Tibial nerve (tissue), 4 donors: ENCODE measurements around the gene MOV10L1. TPM values are rescaled to one million over a fixed set of nuclear protein-coding genes. Genes with fewer than 3 reads are reported as not detected.

Experiments
- DNase-seq, 2 donors: peaks; one replicate each; pipeline ENCODE4 v3.0.0-alpha.2; 2019; ENCODE audit warnings: low spot score in 2 of 2
- H3K27ac ChIP-seq, 4 donors: fragments of 200-600 bp; sonication (generic) in 3 of 4; one replicate each; pipeline ENCODE4 v1.5.1; 2017 to 2019; ENCODE audit warnings: mild to moderate bottlenecking in 1 of 4
- H3K27me3 ChIP-seq, 2 donors: fragments of 200-600 bp; sonication (generic) in 1 of 2; one replicate each; pipeline versions ENCODE4 v1.5.1 to v1.6.0; 2017 to 2019
- H3K36me3 ChIP-seq, 3 donors: fragments of 200-600 bp; sonication (generic); one replicate each; pipeline ENCODE4 v1.5.1; 2018 to 2019
- H3K4me1 ChIP-seq, 4 donors: fragments of 200-600 bp; sonication (generic) in 3 of 4; one replicate each; pipeline ENCODE4 v1.5.1; 2017 to 2019
- H3K4me3 ChIP-seq, 4 donors: fragments of 200-600 bp; sonication (generic) in 3 of 4; one replicate each; pipeline ENCODE4 v1.5.1; 2017 to 2019; ENCODE audit warnings: mild to moderate bottlenecking in 1 of 4, moderate library complexity in 1 of 4
- H3K9me3 ChIP-seq, 4 donors: fragments of 200-600 bp; sonication (generic) in 3 of 4; one replicate each; pipeline ENCODE4 v1.5.1; 2017 to 2019
- CTCF ChIP-seq, 5 experiments: fragments of 200-600 bp in 3 of 5; fragments of 450-650 bp in 2 of 5; sonication (generic) in 3 of 5; IDR thresholded peaks; one replicate each; pipeline ENCODE4 v1.5.1; 2016 to 2019; ENCODE audit warnings: antibody characterized with exemption in 5 of 5, mild to moderate bottlenecking in 3 of 5, moderate library complexity in 2 of 5
- EP300 ChIP-seq, 2 donors: sonication (generic); formaldehyde crosslinking; IDR thresholded peaks; one replicate each; pipeline ENCODE4 v1.6.1; 2017; ENCODE audit warnings: antibody characterized with exemption in 2 of 2, mild to moderate bottlenecking in 1 of 2
- POLR2A ChIP-seq, 2 donors: fragments of 450-650 bp; IDR thresholded peaks; one replicate each; pipeline ENCODE4 v1.6.1; 2017; ENCODE audit warnings: antibody characterized with exemption in 2 of 2, mild to moderate bottlenecking in 2 of 2, moderate library complexity in 2 of 2
- WGBS, 2 donors: methylation state at CpG; one replicate each; pipeline ENCODE4 v1.1.5; 2018; 5-methylcytosine and 5-hydroxymethylcytosine counted together
- total RNA-seq, 4 donors: library from RNA; depleted of rRNA; stranded (reverse); fragments of >200 nt; gene quantifications; one replicate each; pipeline ENCODE4 v1.1.0, GENCODE V29; 2016

Gene MOV10L1
- total RNA-seq, 4 donors from 2014 or later = 1.0 to 3.7 (median 2.6) TPM

GRCh38 chr22:50115693-50116092 lies 25.9 kb downstream of the MOV10L1 start:
- TF ChIP-seq POLR2A (IDR thresholded peaks at IDR 0.05) (no peak), CTCF (IDR thresholded peaks at IDR 0.05) (no peak), EP300 (IDR thresholded peaks at IDR 0.05) (no peak)
- H3K36me3 ChIP-seq = no peaks in the 10 kb centered on the region
- peaks cover 0 to 8% of the 10 kb centered on the region in 2 donors for H3K27me3 ChIP-seq
- no peaks in the 10 kb centered on the region for H3K9me3 ChIP-seq
- DNase-seq = no peak
- H3K4me1 ChIP-seq = peaks cover 0 to 4% (median 0%) of the 10 kb centered on the region in 4 donors
- no peak overlapping the region for H3K27ac ChIP-seq
- 60 to 80% methylated on average over 9 to 10 of the region's 10 CpGs for WGBS, 2 donors
- H3K4me3 ChIP-seq = no peak overlapping the region

- H3K4me1 ChIP-seq = peaks cover 0 to 1% (median 0%) of the 10 kb centered on the region in 4 donors
- H3K9me3 ChIP-seq = peaks cover 0 to 2% (median 0%) of the 10 kb centered on the region in 4 donors
- WGBS, 2 donors = 82 to 88% methylated on average over 19 of the region's 19 CpGs
- TF ChIP-seq POLR2A (IDR thresholded peaks at IDR 0.05) (no peak), CTCF (IDR thresholded peaks at IDR 0.05) (no peak), EP300 (IDR thresholded peaks at IDR 0.05) (no peak)
- H3K4me3 ChIP-seq = no peak overlapping the region
- DNase-seq = no peak
- peaks cover 0 to 8% of the 10 kb centered on the region in 2 donors for H3K27me3 ChIP-seq
- H3K36me3 ChIP-seq = no peaks in the 10 kb centered on the region
- H3K27ac ChIP-seq = no peak overlapping the region
Measured at GRCh38 chr22:50117168-50117762, 27.5 kb downstream of the MOV10L1 start.

- Histone ChIP-seq H3K9me3 (peaks cover 0 to 10% (median 1%) of the 10 kb centered on the region in 4 donors), H3K4me3 (no peak overlapping the region), H3K4me1 (no peaks in the 10 kb centered on the region), H3K27me3 (peaks cover 0 to 8% of the 10 kb centered on the region in 2 donors), H3K27ac (no peak overlapping the region), H3K36me3 (no peaks in the 10 kb centered on the region)
- WGBS, 2 donors = 52 to 59% methylated on average over 3 of the region's 3 CpGs
- no peak for DNase-seq
- TF ChIP-seq CTCF (IDR thresholded peaks at IDR 0.05) (no peak), POLR2A (IDR thresholded peaks at IDR 0.05) (no peak), EP300 (IDR thresholded peaks at IDR 0.05) (no peak)
Measured at GRCh38 chr22:50118129-50118528, 28.3 kb downstream of the MOV10L1 start.

- WGBS, 2 donors = 24 to 36% methylated on average over 9 to 10 of the region's 10 CpGs
- H3K9me3 ChIP-seq = peaks cover 0 to 16% (median 4%) of the 10 kb centered on the region in 4 donors
- no peak for TF ChIP-seq EP300 (IDR thresholded peaks at IDR 0.05)
Measured at GRCh38 chr22:50118557-50119168, 28.9 kb downstream of the MOV10L1 start.

GRCh38 chr22:50119169-50119767 lies 29.5 kb downstream of the MOV10L1 start:
- Histone ChIP-seq H3K36me3 (no peaks in the 10 kb centered on the region), H3K4me3 (no peak overlapping the region), H3K9me3 (peaks cover 0 to 22% (median 4%) of the 10 kb centered on the region in 4 donors), H3K4me1 (no peaks in the 10 kb centered on the region), H3K27me3 (peaks cover 0 to 8% of the 10 kb centered on the region in 2 donors), H3K27ac (no peak overlapping the region)
- 79 to 83% methylated on average over 13 to 14 of the region's 14 CpGs for WGBS, 2 donors
- no peak for DNase-seq
- TF ChIP-seq EP300 (IDR thresholded peaks at IDR 0.05) (no peak), POLR2A (IDR thresholded peaks at IDR 0.05) (no peak), CTCF (IDR thresholded peaks at IDR 0.05) (no peak)

More at GRCh38 chr22:50118557-50119168, 28.9 kb downstream of the MOV10L1 start:
- no peaks in the 10 kb centered on the region for H3K4me1 ChIP-seq
- no peak for DNase-seq
- no peaks in the 10 kb centered on the region for H3K36me3 ChIP-seq
- no peak overlapping the region for H3K4me3 ChIP-seq
- peaks cover 0 to 8% of the 10 kb centered on the region in 2 donors for H3K27me3 ChIP-seq
- H3K27ac ChIP-seq = no peak overlapping the region
